ENCODE measurements around the gene ZNF106. TPM values are rescaled to one million over a fixed set of nuclear protein-coding genes. Genes with fewer than 3 reads are reported as not detected.

Gene ZNF106
- total RNA-seq, 1 experiment from 2014 or later, result 64.3 TPM

GRCh38 chr15:42373936-42374335 is 117.0 kb downstream of the ZNF106 start:
- intact Hi-C loops (cut with micrococcal nuclease; ENCODE audit: unreplicated experiment) (no loop called here), in situ Hi-C loops (cut with HindIII; ENCODE audit: low pct_unique_long_range_greater_than_20kb, low sequenced_read_pairs) (no loop called here)
- Histone ChIP-seq H3K9me3 (ENCODE audit: control insufficient read depth, insufficient read depth, low read depth, low read length) (peaks cover 5% of the 10 kb centered on the region; the same call in 1 of the 2 replicates), H3K27me3 (ENCODE audit: control insufficient read depth, insufficient read depth, low read length) (no peaks in the 10 kb centered on the region), H3K27ac (ENCODE audit: low read length) (no peak overlapping the region), H3K4me3 (ENCODE audit: low read depth in 2 of 2, low read length in 2 of 2) (no peak overlapping the region), H3K36me3 (ENCODE audit: control insufficient read depth, insufficient read depth, low read length) (no peaks in the 10 kb centered on the region), H3K4me1 (ENCODE audit: control insufficient read depth, insufficient read depth, low read length) (no peaks in the 10 kb centered on the region)
- TF ChIP-seq POLR2AphosphoS5 (IDR thresholded peaks at IDR 0.05; ENCODE audit: low read depth, low read length), result no peak
- DNase-seq (ENCODE audit: low read depth, low spot score) (no peak), ATAC-seq (peak; percentile 48; the same call in 1 of the 2 replicates)
- no TSS peak for BruUV-seq (replicated peaks)
- ChIA-PET CTCF (interaction anchor here (0.7 kb wide), 1 partner anchor 11 kb away, joined by 3 read pairs; no protein-coding TSS in a partner anchor), POLR2A (no interaction called here)

- in situ Hi-C loops (cut with HindIII; ENCODE audit: low pct_unique_long_range_greater_than_20kb, low sequenced_read_pairs) (no loop called here), intact Hi-C loops (cut with micrococcal nuclease; ENCODE audit: unreplicated experiment) (no loop called here)
- no peak for TF ChIP-seq POLR2AphosphoS5 (IDR thresholded peaks at IDR 0.05; ENCODE audit: low read depth, low read length)
- no peak for TF ChIP-seq CTCF (IDR thresholded peaks at IDR 0.05)
- TF ChIP-seq REST (IDR thresholded peaks at IDR 0.05; ENCODE audit: insufficient read depth in 1 of 2, low read depth in 2 of 2, low read length in 1 of 2), result no peak
- TF ChIP-seq TCF7L2 (IDR thresholded peaks at IDR 0.05; ENCODE audit: low read depth, low read length), result no peak
- no peak for TF ChIP-seq SIN3A (IDR thresholded peaks at IDR 0.05; ENCODE audit: borderline replicate concordance, insufficient read depth, low read depth, low read length)
- H3K27ac ChIP-seq (ENCODE audit: low read length), result no peak overlapping the region
- POLR2A ChIA-PET, result no interaction called here
- DNase-seq (ENCODE audit: low read depth, low spot score) (no peak), ATAC-seq (no peak)
- H3K9me3 ChIP-seq (ENCODE audit: control insufficient read depth, insufficient read depth, low read depth, low read length), result peaks cover 5% of the 10 kb centered on the region; the same call in 1 of the 2 replicates
- no peaks in the 10 kb centered on the region for H3K27me3 ChIP-seq (ENCODE audit: control insufficient read depth, insufficient read depth, low read length)
- H3K4me1 ChIP-seq (ENCODE audit: control insufficient read depth, insufficient read depth, low read length), result no peaks in the 10 kb centered on the region
- CTCF ChIA-PET, result no interaction called here
- no peak overlapping the region for H3K4me3 ChIP-seq (ENCODE audit: low read depth in 2 of 2, low read length in 2 of 2)
- no peaks in the 10 kb centered on the region for H3K36me3 ChIP-seq (ENCODE audit: control insufficient read depth, insufficient read depth, low read length)
- no TSS peak for BruUV-seq (replicated peaks)
Observed at GRCh38 chr15:42373274-42373673, 117.7 kb downstream of the ZNF106 start.

DNA sequence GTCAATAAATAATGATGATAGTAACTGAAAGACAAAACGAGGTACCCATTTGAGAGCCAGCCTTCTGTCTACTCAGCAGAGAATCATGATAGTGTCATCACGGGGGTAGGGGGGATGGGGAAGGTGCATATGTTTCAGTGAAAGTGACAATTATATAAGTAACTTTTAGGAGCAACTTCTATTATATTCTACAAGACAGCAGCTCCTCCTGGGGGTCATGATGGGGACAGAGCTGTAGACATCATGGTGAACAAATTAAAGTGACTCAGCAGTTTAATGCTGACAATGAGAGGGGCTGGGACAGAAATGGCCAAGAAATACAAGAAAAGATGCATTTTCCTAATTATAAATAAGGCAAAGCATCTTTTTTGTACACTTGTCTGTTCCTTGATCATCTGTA is 119.8 kb downstream of the ZNF106 start:
- H3K27me3 ChIP-seq (ENCODE audit: control insufficient read depth, insufficient read depth, low read length), result peaks cover 2% of the 10 kb centered on the region; the same call in 1 of the 2 replicates
- BruUV-seq (replicated peaks), result no TSS peak
- TF ChIP-seq TCF7L2 (IDR thresholded peaks at IDR 0.05; ENCODE audit: low read depth, low read length), result no peak
- H3K4me3 ChIP-seq (ENCODE audit: low read depth in 2 of 2, low read length in 2 of 2), result no peak overlapping the region
- in situ Hi-C loops (cut with HindIII; ENCODE audit: low pct_unique_long_range_greater_than_20kb, low sequenced_read_pairs), result no loop called here
- no peaks in the 10 kb centered on the region for H3K36me3 ChIP-seq (ENCODE audit: control insufficient read depth, insufficient read depth, low read length)
- no peak for ATAC-seq
- no peak overlapping the region for H3K27ac ChIP-seq (ENCODE audit: low read length)
- intact Hi-C loops (cut with micrococcal nuclease; ENCODE audit: unreplicated experiment), result no loop called here
- H3K9me3 ChIP-seq (ENCODE audit: control insufficient read depth, insufficient read depth, low read depth, low read length), result peaks cover 5% of the 10 kb centered on the region; the same call in 1 of the 2 replicates
- ChIA-PET CTCF (no interaction called here), POLR2A (no interaction called here)
- DNase-seq (ENCODE audit: low read depth, low spot score), result no peak
- H3K4me1 ChIP-seq (ENCODE audit: control insufficient read depth, insufficient read depth, low read length), result no peaks in the 10 kb centered on the region
